H9 (cell line): ENCODE measurements around the gene SLC7A14. TPM values are rescaled to one million over a fixed set of nuclear protein-coding genes. Genes with fewer than 3 reads are reported as not detected.

Experiments used
- DNase-seq: peaks from one replicate; pipeline ENCODE4 v3.0.0-alpha.2; 2017
- H2AFZ ChIP-seq: one replicate; pipeline ENCODE4 v1.6.1; 2013; ENCODE audit warnings: mild to moderate bottlenecking, low read length, control low read depth, moderate library complexity
- H2AK5ac ChIP-seq: 2 replicates; pipeline ENCODE4 v1.6.1; 2013; ENCODE audit warnings: low read length, control low read depth, mixed read lengths; ENCODE audit not compliant: insufficient read length
- H2BK120ac ChIP-seq: one replicate; pipeline ENCODE4 v1.6.1; 2013; ENCODE audit warnings: low read depth, mild to moderate bottlenecking, low read length, control low read depth, inconsistent platforms; ENCODE audit not compliant: poor library complexity, severe bottlenecking
- H2BK12ac ChIP-seq: 2 replicates; pipeline ENCODE4 v1.6.1; 2013; ENCODE audit warnings: low read length, control low read depth, mixed read lengths, low read depth; ENCODE audit not compliant: insufficient read length
- H2BK15ac ChIP-seq: 2 replicates; pipeline ENCODE4 v1.6.1; 2013; ENCODE audit warnings: low read depth, low read length, control low read depth
- H2BK20ac ChIP-seq: one replicate; pipeline ENCODE4 v1.6.1; 2013; ENCODE audit warnings: low read depth, mild to moderate bottlenecking, low read length, control low read depth, inconsistent platforms; ENCODE audit not compliant: poor library complexity, severe bottlenecking
- H2BK5ac ChIP-seq: 2 replicates; pipeline ENCODE4 v1.6.1; 2013; ENCODE audit warnings: low read length, control low read depth, mixed read lengths; ENCODE audit not compliant: insufficient read length
- H3K14ac ChIP-seq: 2 replicates; pipeline ENCODE4 v1.6.1; 2013; ENCODE audit warnings: low read length, control low read depth; ENCODE audit not compliant: insufficient read depth
- H3K18ac ChIP-seq: 2 replicates; pipeline ENCODE4 v1.6.1; 2013; ENCODE audit warnings: low read depth, mild to moderate bottlenecking, mixed read lengths, low read length, control low read depth; ENCODE audit not compliant: insufficient read length
- H3K23ac ChIP-seq: 2 replicates; pipeline ENCODE4 v1.6.1; 2013; ENCODE audit warnings: low read length, control low read depth, mixed read lengths, low read depth; ENCODE audit not compliant: insufficient read length
- H3K23me2 ChIP-seq: 2 replicates; pipeline ENCODE4 v1.6.1; 2013; ENCODE audit warnings: low read depth, mild to moderate bottlenecking, mixed read lengths, low read length, control low read depth; ENCODE audit not compliant: insufficient read length, poor library complexity, severe bottlenecking
- H3K27ac ChIP-seq: 2 replicates; pipeline ENCODE4 v1.5.1; 2013; ENCODE audit warnings: low read length, control low read depth, mixed read lengths, low read depth; ENCODE audit not compliant: insufficient read length
- H3K27me3 ChIP-seq: 2 replicates; pipeline ENCODE4 v1.6.1; 2013; ENCODE audit warnings: low read length, control low read depth, inconsistent platforms; ENCODE audit not compliant: insufficient read depth
- H3K4ac ChIP-seq: 2 replicates; pipeline ENCODE4 v1.6.1; 2013; ENCODE audit warnings: low read depth, mild to moderate bottlenecking, control low read depth, inconsistent platforms, low read length, moderate library complexity
- H3K4me1 ChIP-seq: 2 replicates; pipeline ENCODE4 v1.6.1; 2013; ENCODE audit warnings: low read length, control low read depth, inconsistent platforms; ENCODE audit not compliant: insufficient read depth
- H3K4me2 ChIP-seq: 2 replicates; pipeline ENCODE4 v1.6.1; 2013; ENCODE audit warnings: low read length, control low read depth, mixed read lengths; ENCODE audit not compliant: insufficient read length, insufficient read depth
- H3K56ac ChIP-seq: 2 replicates; pipeline ENCODE4 v1.6.1; 2013; ENCODE audit warnings: low read depth, mild to moderate bottlenecking, mixed read lengths, low read length, control low read depth; ENCODE audit not compliant: insufficient read length
- H3K79me1 ChIP-seq: 2 replicates; pipeline ENCODE4 v1.6.1; 2013; ENCODE audit warnings: low read depth, mild to moderate bottlenecking, moderate library complexity, low read length, control low read depth, inconsistent platforms; ENCODE audit not compliant: insufficient read depth, poor library complexity, severe bottlenecking
- H3K79me2 ChIP-seq: 2 replicates; pipeline ENCODE4 v1.6.1; 2013; ENCODE audit warnings: low read length, control low read depth, inconsistent platforms; ENCODE audit not compliant: insufficient read depth
- H3K9ac ChIP-seq: 2 replicates; pipeline ENCODE4 v1.6.1; 2013; ENCODE audit warnings: low read length, control low read depth, mixed read lengths; ENCODE audit not compliant: insufficient read length; ENCODE audit errors: extremely low read depth
- H3K9me3 ChIP-seq: one replicate; pipeline ENCODE4 v1.6.1; 2013; ENCODE audit warnings: low read depth, low read length, inconsistent platforms; ENCODE audit not compliant: control insufficient read depth
- H3T11ph ChIP-seq: one replicate; pipeline ENCODE4 v1.6.1; 2013; ENCODE audit warnings: mild to moderate bottlenecking, low read length, control low read depth, inconsistent platforms
- H4K20me1 ChIP-seq: one replicate; pipeline ENCODE4 v1.6.1; 2013; ENCODE audit not compliant: control insufficient read depth, insufficient read length, insufficient read depth
- H4K5ac ChIP-seq: 2 replicates; pipeline ENCODE4 v1.6.1; 2013; ENCODE audit warnings: low read depth, mild to moderate bottlenecking, mixed read lengths, low read length, control low read depth; ENCODE audit not compliant: insufficient read length
- H4K8ac ChIP-seq: replicated peaks from 2 replicates; pipeline ENCODE4 v1.6.1; 2013; ENCODE audit warnings: low read length, control low read depth, mixed read lengths, low read depth; ENCODE audit not compliant: insufficient read length
- H4K91ac ChIP-seq: 2 replicates; pipeline ENCODE4 v1.6.1; 2013; ENCODE audit warnings: low read depth, mild to moderate bottlenecking, moderate library complexity, mixed read lengths, low read length, control low read depth; ENCODE audit not compliant: insufficient read length
- H3K27ac Mint-ChIP-seq, 3 experiments: 2 replicates in 2 of 3; 3 replicates in 1 of 3; pipeline ENCODE4 v1.8.0; 2020 to 2021; ENCODE audit warnings: mixed read lengths in 3 of 3, mild to moderate bottlenecking in 1 of 3, moderate library complexity in 1 of 3
- H3K27me3 Mint-ChIP-seq: 2 replicates; pipeline ENCODE4 v1.8.0; 2021; ENCODE audit warnings: low read depth, mild to moderate bottlenecking, moderate library complexity, mixed read lengths
- H3K36me3 Mint-ChIP-seq, 3 experiments: 2 replicates in 2 of 3; 3 replicates in 1 of 3; pipeline ENCODE4 v1.8.0; 2020 to 2021; ENCODE audit warnings: low read depth in 3 of 3, mixed read lengths in 3 of 3; ENCODE audit not compliant: insufficient read depth in 1 of 3
- H3K4me1 Mint-ChIP-seq, 2 experiments: 2 replicates each; pipeline ENCODE4 v1.8.0; 2020; ENCODE audit warnings: mixed read lengths in 2 of 2
- H3K4me3 Mint-ChIP-seq, 2 experiments: 2 replicates in 1 of 2; 3 replicates in 1 of 2; pipeline ENCODE4 v1.8.0; 2020 to 2021; ENCODE audit warnings: mild to moderate bottlenecking in 2 of 2, mixed read lengths in 2 of 2, moderate library complexity in 1 of 2
- H3K9me3 Mint-ChIP-seq, 2 experiments: 2 replicates in 1 of 2; 3 replicates in 1 of 2; pipeline ENCODE4 v1.8.0; 2020; ENCODE audit warnings: mild to moderate bottlenecking in 2 of 2, mixed read lengths in 2 of 2, moderate library complexity in 1 of 2
- WGBS: extraction: QIAGEN DNeasy Blood & Tissue Kit; methylation state at CpG from one replicate; pipeline ENCODE4 v1.1.7; 2013; ENCODE audit warnings: missing lambda C conversion rate, low lambda C conversion rate, mixed read lengths; ENCODE audit not compliant: insufficient read length; ENCODE audit errors: extremely low coverage; 5-methylcytosine and 5-hydroxymethylcytosine counted together
- total RNA-seq: library from RNA; stranded (reverse); gene quantifications from 2 replicates; pipeline ENCODE4 v1.2.1, GENCODE V29; 2021
- TF ChIP-seq, protein P1 (sequence below): fragments of 200-600 bp; sonication (generic); conservative IDR thresholded peaks from 3 replicates; pipeline ENCODE4 v1.8.0; 2021; ENCODE audit warnings: antibody characterized with exemption, mild to moderate bottlenecking

The SLC7A14 gene
- total RNA-seq, 1 experiment from 2014 or later = 0.42 TPM

DNA sequence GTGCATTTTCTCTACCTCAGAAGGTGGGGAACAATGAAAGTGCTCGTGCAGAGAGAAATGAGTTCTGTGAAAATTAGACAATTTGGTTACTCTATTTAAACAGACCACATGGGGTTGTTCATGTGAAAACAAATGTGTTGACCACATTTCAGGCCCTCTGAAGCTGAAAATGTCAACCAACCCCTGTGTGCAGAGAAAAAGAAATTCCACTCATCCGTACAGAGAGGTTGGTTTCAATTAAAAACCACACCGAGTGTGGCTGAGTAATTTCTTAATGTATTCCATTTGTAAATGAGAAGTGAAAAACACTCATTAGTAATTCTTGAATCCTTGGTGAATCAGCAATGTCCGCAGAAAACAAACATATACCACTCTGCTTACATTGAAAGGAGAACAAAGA, 46.9 kb upstream of the SLC7A14 start:
- no peak overlapping the region for H3K4me3 Mint-ChIP-seq
- H3K9me3 Mint-ChIP-seq = no peaks in the 10 kb centered on the region
- Histone ChIP-seq H2BK12ac (no peak overlapping the region), H3K27ac (no peak overlapping the region), H3K23ac (no peak overlapping the region), H3K79me1 (no peaks in the 10 kb centered on the region), H4K8ac (no peak overlapping the region), H3K4ac (no peak overlapping the region), H3K14ac (no peak overlapping the region), H2AK5ac (no peak overlapping the region), H3K23me2 (no peaks in the 10 kb centered on the region), H4K5ac (no peak overlapping the region), H2BK15ac (no peak overlapping the region), H3K4me1 (no peaks in the 10 kb centered on the region), H3K9me3 (no peaks in the 10 kb centered on the region), H2BK120ac (no peak overlapping the region), H3K56ac (no peak overlapping the region), H2BK5ac (no peak overlapping the region), H2BK20ac (no peak overlapping the region), H3K79me2 (no peaks in the 10 kb centered on the region), H4K91ac (no peak overlapping the region), H3T11ph (no peak overlapping the region), H3K18ac (no peak overlapping the region), H3K4me2 (no peak overlapping the region), H2AFZ (no peak overlapping the region), H3K9ac (no peak overlapping the region), H3K27me3 (no peaks in the 10 kb centered on the region), H4K20me1 (no peaks in the 10 kb centered on the region)
- no peak for DNase-seq
- no CpG with 5 or more reads among the region's 4 CpGs for WGBS
- TF ChIP-seq, protein P1, sequence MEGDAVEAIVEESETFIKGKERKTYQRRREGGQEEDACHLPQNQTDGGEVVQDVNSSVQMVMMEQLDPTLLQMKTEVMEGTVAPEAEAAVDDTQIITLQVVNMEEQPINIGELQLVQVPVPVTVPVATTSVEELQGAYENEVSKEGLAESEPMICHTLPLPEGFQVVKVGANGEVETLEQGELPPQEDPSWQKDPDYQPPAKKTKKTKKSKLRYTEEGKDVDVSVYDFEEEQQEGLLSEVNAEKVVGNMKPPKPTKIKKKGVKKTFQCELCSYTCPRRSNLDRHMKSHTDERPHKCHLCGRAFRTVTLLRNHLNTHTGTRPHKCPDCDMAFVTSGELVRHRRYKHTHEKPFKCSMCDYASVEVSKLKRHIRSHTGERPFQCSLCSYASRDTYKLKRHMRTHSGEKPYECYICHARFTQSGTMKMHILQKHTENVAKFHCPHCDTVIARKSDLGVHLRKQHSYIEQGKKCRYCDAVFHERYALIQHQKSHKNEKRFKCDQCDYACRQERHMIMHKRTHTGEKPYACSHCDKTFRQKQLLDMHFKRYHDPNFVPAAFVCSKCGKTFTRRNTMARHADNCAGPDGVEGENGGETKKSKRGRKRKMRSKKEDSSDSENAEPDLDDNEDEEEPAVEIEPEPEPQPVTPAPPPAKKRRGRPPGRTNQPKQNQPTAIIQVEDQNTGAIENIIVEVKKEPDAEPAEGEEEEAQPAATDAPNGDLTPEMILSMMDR = no peak
- no peak overlapping the region for H3K27ac Mint-ChIP-seq
- H3K36me3 Mint-ChIP-seq = no peaks in the 10 kb centered on the region
- H3K27me3 Mint-ChIP-seq = peaks cover 1% of the 10 kb centered on the region
- H3K4me1 Mint-ChIP-seq = peaks cover 11 to 14% of the 10 kb centered on the region in 2 experiments
